HL-60/S4 treated with phorbol 12-myristate 13-acetate at 8.2 ng/mL for 4 days and 3 days (cell line): ENCODE measurements around the gene ZDHHC14.
"Not testable (repeated sequence)": the region's sequence is repeated elsewhere in the genome, so short reads cannot be mapped to it uniquely, and the experiment has no call there.

Experiments
- in situ Hi-C: fragments of 300-500 bp; cut with MboI; formaldehyde crosslinking; loops from 2 replicates; pipeline ENCODE4 v1.15.0; 2022; ENCODE audit warnings: low sequenced_read_pairs

ZDHHC14 gene

GRCh38 chr6:157462956-157463742 lies 82.2 kb downstream of the ZDHHC14 start:
- in situ Hi-C loops, result no loop called here

- in situ Hi-C loops, result not testable (repeated sequence)
Measured at GRCh38 chr6:157463743-157464135, 82.7 kb downstream of the ZDHHC14 start.

GRCh38 chr6:157464653-157465535 lies 83.9 kb downstream of the ZDHHC14 start:
- in situ Hi-C loops, result no loop called here

- in situ Hi-C loops, result no loop called here
Measured at GRCh38 chr6:157466342-157466648, 85.3 kb downstream of the ZDHHC14 start.

- in situ Hi-C loops, result not testable (repeated sequence)
Measured at GRCh38 chr6:157467339-157467738, 86.3 kb downstream of the ZDHHC14 start.

GRCh38 chr6:157468054-157468453 lies 87.1 kb downstream of the ZDHHC14 start:
- in situ Hi-C loops, result no loop called here

GRCh38 chr6:157468574-157468973 lies 87.6 kb downstream of the ZDHHC14 start:
- in situ Hi-C loops, result no loop called here

GRCh38 chr6:157469378-157469777 lies 88.4 kb downstream of the ZDHHC14 start:
- in situ Hi-C loops, result no loop called here

- in situ Hi-C loops, result no loop called here
Measured at GRCh38 chr6:157471077-157471686, 90.2 kb downstream of the ZDHHC14 start.

GRCh38 chr6:157471895-157472686 lies 91.1 kb downstream of the ZDHHC14 start:
- in situ Hi-C loops, result no loop called here

- in situ Hi-C loops, result no loop called here
Measured at GRCh38 chr6:157476797-157477196, 95.8 kb downstream of the ZDHHC14 start.

- in situ Hi-C loops, result no loop called here
Measured at GRCh38 chr6:157478926-157479325, 97.9 kb downstream of the ZDHHC14 start.

- in situ Hi-C loops, result no loop called here
Measured at GRCh38 chr6:157479464-157480303, 98.7 kb downstream of the ZDHHC14 start.

GRCh38 chr6:157481189-157481864 lies 100.3 kb downstream of the ZDHHC14 start:
- in situ Hi-C loops, result no loop called here

GRCh38 chr6:157481865-157482249 lies 100.9 kb downstream of the ZDHHC14 start:
- in situ Hi-C loops, result no loop called here

- in situ Hi-C loops, result no loop called here
Measured at GRCh38 chr6:157483770-157484169, 102.8 kb downstream of the ZDHHC14 start.

GRCh38 chr6:157484181-157484580 lies 103.2 kb downstream of the ZDHHC14 start:
- in situ Hi-C loops, result no loop called here

GRCh38 chr6:157486572-157486971 lies 105.6 kb downstream of the ZDHHC14 start:
- in situ Hi-C loops, result no loop called here

- in situ Hi-C loops, result no loop called here
Measured at GRCh38 chr6:157487110-157487773, 106.3 kb downstream of the ZDHHC14 start.
